HG03097 (cell line): Measurements from ENCODE around the gene AGFG2.
"Not testable (repeated sequence)": the region's sequence is repeated elsewhere in the genome, so short reads cannot be mapped to it uniquely, and the experiment has no call there.

Experiments
- ATAC-seq: cut with Tn5 transposase; IDR thresholded peaks from one replicate; pipeline ENCODE4 v1.9.1; 2021; ENCODE audit not compliant: unreplicated experiment, low FRiP score

The AGFG2 gene

GRCh38 chr7:100538654-100539435, at the start of gene AGFG2:
TSS of gene AGFG2 (plus strand) at chr7:100539203. CDS start at chr7:100539347, 144 bp downstream.
- ATAC-seq: peak; percentile 90

- no peak for ATAC-seq
Measured at GRCh38 chr7:100489824-100490223, 49.2 kb upstream of the AGFG2 start.

- ATAC-seq: no peak
Measured at GRCh38 chr7:100490483-100491191, 48.4 kb upstream of the AGFG2 start.

- ATAC-seq: no peak
Measured at GRCh38 chr7:100491192-100491578, 47.8 kb upstream of the AGFG2 start.

- ATAC-seq: no peak
Measured at GRCh38 chr7:100492738-100493475, 46.1 kb upstream of the AGFG2 start.

GRCh38 chr7:100493476-100494264, 45.3 kb upstream of the AGFG2 start:
- ATAC-seq: no peak

- ATAC-seq: no peak
Measured at GRCh38 chr7:100496509-100496908, 42.5 kb upstream of the AGFG2 start.

- ATAC-seq: not testable (repeated sequence)
Measured at GRCh38 chr7:100500743-100501142, 38.3 kb upstream of the AGFG2 start.

- not testable (repeated sequence) for ATAC-seq
Measured at GRCh38 chr7:100504031-100504430, 35.0 kb upstream of the AGFG2 start.

- ATAC-seq: no peak
Measured at GRCh38 chr7:100504887-100505611, 34.0 kb upstream of the AGFG2 start.

- no peak for ATAC-seq
Measured at GRCh38 chr7:100506356-100506923, 32.6 kb upstream of the AGFG2 start.

- no peak for ATAC-seq
Measured at GRCh38 chr7:100509231-100509630, 29.8 kb upstream of the AGFG2 start.

GRCh38 chr7:100510437-100511239, 28.4 kb upstream of the AGFG2 start:
- no peak for ATAC-seq

- no peak for ATAC-seq
Measured at GRCh38 chr7:100513212-100513810, 25.7 kb upstream of the AGFG2 start.

GRCh38 chr7:100515072-100515532, 23.9 kb upstream of the AGFG2 start:
- ATAC-seq: no peak

GRCh38 chr7:100516135-100516812, 22.7 kb upstream of the AGFG2 start:
- ATAC-seq: no peak

GRCh38 chr7:100517305-100517704, 21.7 kb upstream of the AGFG2 start:
- ATAC-seq: no peak

- ATAC-seq: no peak
Measured at GRCh38 chr7:100519580-100519979, 19.4 kb upstream of the AGFG2 start.
